HCT116 (cell line): ENCODE measurements around the gene FMOD. TPM values are rescaled to one million over a fixed set of nuclear protein-coding genes. Genes with fewer than 3 reads are reported as not detected.

Source experiments
- ATAC-seq: fragments of 200-7000 bp; cut with Tn5 transposase; 2 replicates; pipeline ENCODE4 v1.9.1; 2020; ENCODE audit warnings: mild to moderate bottlenecking, moderate library complexity
- BruUV-seq: library from RNA; stranded (reverse); fragments of 400-500 nt; replicated peaks from 2 replicates; lab custom pipeline; 2021; lab: Mats Ljungman, UMichigan
- CTCF ChIA-PET: fragments of 300-600 bp; sonication (Branson Sonifier 250); formaldehyde crosslinking; loops from one replicate; lab custom pipeline; 2021; ENCODE audit warnings: antibody characterized with exemption; lab: Charles Lee
- POLR2A ChIA-PET: fragments of 300-600, 350-600 bp; sonication (Branson Sonifier 250); formaldehyde crosslinking; loops from one replicate; lab custom pipeline; 2021; ENCODE audit warnings: antibody characterized with exemption; lab: Charles Lee
- RAD21 ChIA-PET, 2 experiments: fragments of 300-600 bp; sonication (Branson Sonifier 250); formaldehyde crosslinking; loops; one replicate each; lab custom pipeline; 2023; ENCODE audit warnings: low total read pairs in 2 of 2; ENCODE audit not compliant: uncharacterized antibody in 2 of 2, unreplicated experiment in 2 of 2, low non-redundant PET in 1 of 2; lab: Charles Lee
- DNase-seq: peaks from one replicate; pipeline ENCODE4 v3.0.0-alpha.2; 2010; ENCODE audit warnings: low read depth, low spot score
- H2AFZ ChIP-seq: fragments of 200-600 bp; shearing (Covaris generic), sonication (generic); 2 replicates; pipeline ENCODE4 v1.6.1; 2017; ENCODE audit warnings: low read depth, mixed run types, mixed read lengths, antibody characterized with exemption, low read length; ENCODE audit not compliant: poor library complexity, severe bottlenecking
- H3K27ac ChIP-seq: 2 replicates; pipeline ENCODE4 v1.5.1; 2012; ENCODE audit warnings: low read depth, low read length
- H3K27me3 ChIP-seq: fragments of 200-600 bp; sonication (generic); 2 replicates; pipeline ENCODE4 v1.6.1; 2016; ENCODE audit warnings: mixed run types, low read length, mixed read lengths; ENCODE audit not compliant: insufficient read depth
- H3K36me3 ChIP-seq, 2 experiments: fragments of 200-500 bp in 1 of 2; fragments of 200-600 bp in 1 of 2; sonication (Bioruptor generic) in 1 of 2; sonication (generic) in 1 of 2; 2 replicates each; pipeline versions ENCODE4 v1.5.1 to v1.6.1; 2014 to 2016; ENCODE audit warnings: low read length in 2 of 2, inconsistent platforms in 1 of 2, mixed read lengths in 1 of 2, mixed run types in 1 of 2; ENCODE audit not compliant: insufficient read depth in 2 of 2, control insufficient read depth in 1 of 2
- H3K4me1 ChIP-seq, 2 experiments: fragments of 200-600 bp in 1 of 2; sonication (generic) in 1 of 2; 2 replicates each; pipeline versions ENCODE4 v1.5.1 to v1.6.1; 2012 to 2017; ENCODE audit warnings: low read length in 2 of 2, inconsistent platforms in 1 of 2, mild to moderate bottlenecking in 1 of 2, mixed read lengths in 1 of 2, mixed run types in 1 of 2, moderate library complexity in 1 of 2; ENCODE audit not compliant: insufficient read depth in 2 of 2, control insufficient read depth in 1 of 2
- H3K4me2 ChIP-seq: fragments of 200-600 bp; sonication (generic); 2 replicates; pipeline ENCODE4 v1.6.1; 2017; ENCODE audit warnings: mixed run types, low read length, mixed read lengths
- H3K4me3 ChIP-seq, 2 experiments: fragments of 200-600 bp in 1 of 2; sonication (generic) in 1 of 2; replicated peaks in 1 of 2; 2 replicates each; pipeline ENCODE4 v1.5.1; 2011 to 2016; ENCODE audit warnings: low read length in 2 of 2, control low read depth in 1 of 2, low read depth in 1 of 2, mild to moderate bottlenecking in 1 of 2, mixed read lengths in 1 of 2, mixed run types in 1 of 2
- H3K79me2 ChIP-seq: fragments of 200-600 bp; sonication (generic); 2 replicates; pipeline ENCODE4 v1.6.1; 2017; ENCODE audit warnings: mild to moderate bottlenecking, mixed run types, low read length, moderate library complexity, mixed read lengths; ENCODE audit not compliant: insufficient read depth
- H3K9ac ChIP-seq: fragments of 200-600 bp; sonication (generic); 2 replicates; pipeline ENCODE4 v1.6.1; 2016; ENCODE audit warnings: low read length, mixed read lengths
- H3K9me2 ChIP-seq: fragments of 200-600 bp; sonication (generic), shearing (Covaris generic); 2 replicates; pipeline ENCODE4 v1.6.1; 2017; ENCODE audit warnings: mixed run types, mild to moderate bottlenecking, moderate library complexity; ENCODE audit not compliant: insufficient read depth
- H3K9me3 ChIP-seq, 2 experiments: fragments of 200-500 bp in 1 of 2; fragments of 200-600 bp in 1 of 2; sonication (Bioruptor generic) in 1 of 2; sonication (generic) in 1 of 2; 2 replicates each; pipeline ENCODE4 v1.6.1; 2014 to 2017; ENCODE audit warnings: low read length in 2 of 2, mixed read lengths in 2 of 2, inconsistent platforms in 1 of 2, low read depth in 1 of 2, mild to moderate bottlenecking in 1 of 2, mixed run types in 1 of 2, moderate library complexity in 1 of 2; ENCODE audit not compliant: control insufficient read depth in 1 of 2, insufficient read depth in 1 of 2
- H4K20me1 ChIP-seq: fragments of 200-600 bp; sonication (generic), shearing (Covaris generic); 2 replicates; pipeline ENCODE4 v1.6.1; 2017; ENCODE audit warnings: mixed run types, mild to moderate bottlenecking, moderate library complexity; ENCODE audit not compliant: insufficient read depth
- EZH2 ChIP-seq: fragments of 200-600 bp; sonication (generic); IDR thresholded peaks from 2 replicates; pipeline ENCODE4 v1.6.1; 2017; ENCODE audit warnings: antibody characterized with exemption, mixed run types
- JUND ChIP-seq: IDR thresholded peaks from 2 replicates; pipeline ENCODE4 v1.6.1; 2012
- SRF ChIP-seq: IDR thresholded peaks from 2 replicates; pipeline ENCODE4 v1.6.1; 2012; ENCODE audit warnings: low read depth
- TCF7L2 ChIP-seq: IDR thresholded peaks from 2 replicates; pipeline ENCODE4 v1.7.0; 2011; ENCODE audit warnings: borderline replicate concordance, inconsistent platforms; ENCODE audit not compliant: insufficient read depth, insufficient read length; ENCODE audit errors: extremely low read depth
- ZNF274 ChIP-seq: fragments of 200-500 bp; sonication (Bioruptor generic); IDR thresholded peaks from 2 replicates; pipeline ENCODE4 v1.6.1; 2014; ENCODE audit warnings: mild to moderate bottlenecking, low read depth, low read length, inconsistent platforms
- intact Hi-C: fragments of 100-400 bp; cut with micrococcal nuclease; formaldehyde crosslinking; loops from 2 replicates; pipeline ENCODE4 v1.10.0; 2022
- total RNA-seq: library from RNA; stranded (reverse); gene quantifications from one replicate; pipeline ENCODE4 v1.2.1, GENCODE V29; 2021; ENCODE audit not compliant: unreplicated experiment
- TF ChIP-seq, protein P1 (sequence below): IDR thresholded peaks from 2 replicates; pipeline ENCODE4 v1.6.1; 2012
- TF ChIP-seq, protein P2 (sequence below): IDR thresholded peaks from 2 replicates; pipeline ENCODE4 v1.6.1; 2011; ENCODE audit warnings: mild to moderate bottlenecking, low read length, moderate library complexity; ENCODE audit not compliant: insufficient replicate concordance; ENCODE audit errors: extremely low read depth
- TF ChIP-seq, protein P3 (sequence below), 3 experiments: fragments of 200-600 bp in 1 of 3; sonication (generic) in 1 of 3; IDR thresholded peaks in 2 of 3; conservative IDR thresholded peaks in 1 of 3; 2 replicates each; pipeline ENCODE4 v1.5.1; 2012 to 2017; ENCODE audit warnings: low read depth in 2 of 3, low read length in 2 of 3, antibody characterized with exemption in 1 of 3, borderline replicate concordance in 1 of 3, control low read depth in 1 of 3, mild to moderate bottlenecking in 1 of 3, mixed read lengths in 1 of 3, mixed run types in 1 of 3, moderate library complexity in 1 of 3; ENCODE audit not compliant: insufficient read depth in 1 of 3

Gene FMOD
- total RNA-seq, 1 experiment from 2014 or later = not detected

GRCh38 chr1:203390298-203390697, 39.4 kb upstream of the FMOD start:
- intact Hi-C loops = no loop called here
- ChIA-PET CTCF (no interaction called here), RAD21 (no interaction called here), POLR2A (no interaction called here)
- peaks cover 7% of the 10 kb centered on the region; the same call in 1 of the 2 replicates for H3K27me3 ChIP-seq
- H3K9ac ChIP-seq = no peak overlapping the region
- H3K4me1 ChIP-seq = no peaks in the 10 kb centered on the region
- no peak overlapping the region for H3K27ac ChIP-seq
- TF ChIP-seq, protein P1, sequence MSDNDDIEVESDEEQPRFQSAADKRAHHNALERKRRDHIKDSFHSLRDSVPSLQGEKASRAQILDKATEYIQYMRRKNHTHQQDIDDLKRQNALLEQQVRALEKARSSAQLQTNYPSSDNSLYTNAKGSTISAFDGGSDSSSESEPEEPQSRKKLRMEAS = no peak
- TF ChIP-seq TCF7L2 = no peak
- no peak for TF ChIP-seq JUND
- TF ChIP-seq, protein P2, sequence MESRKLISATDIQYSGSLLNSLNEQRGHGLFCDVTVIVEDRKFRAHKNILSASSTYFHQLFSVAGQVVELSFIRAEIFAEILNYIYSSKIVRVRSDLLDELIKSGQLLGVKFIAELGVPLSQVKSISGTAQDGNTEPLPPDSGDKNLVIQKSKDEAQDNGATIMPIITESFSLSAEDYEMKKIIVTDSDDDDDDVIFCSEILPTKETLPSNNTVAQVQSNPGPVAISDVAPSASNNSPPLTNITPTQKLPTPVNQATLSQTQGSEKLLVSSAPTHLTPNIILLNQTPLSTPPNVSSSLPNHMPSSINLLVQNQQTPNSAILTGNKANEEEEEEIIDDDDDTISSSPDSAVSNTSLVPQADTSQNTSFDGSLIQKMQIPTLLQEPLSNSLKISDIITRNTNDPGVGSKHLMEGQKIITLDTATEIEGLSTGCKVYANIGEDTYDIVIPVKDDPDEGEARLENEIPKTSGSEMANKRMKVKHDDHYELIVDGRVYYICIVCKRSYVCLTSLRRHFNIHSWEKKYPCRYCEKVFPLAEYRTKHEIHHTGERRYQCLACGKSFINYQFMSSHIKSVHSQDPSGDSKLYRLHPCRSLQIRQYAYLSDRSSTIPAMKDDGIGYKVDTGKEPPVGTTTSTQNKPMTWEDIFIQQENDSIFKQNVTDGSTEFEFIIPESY = no peak
- no peak for TF ChIP-seq SRF
- no peak for TF ChIP-seq EZH2
- TF ChIP-seq, protein P3, sequence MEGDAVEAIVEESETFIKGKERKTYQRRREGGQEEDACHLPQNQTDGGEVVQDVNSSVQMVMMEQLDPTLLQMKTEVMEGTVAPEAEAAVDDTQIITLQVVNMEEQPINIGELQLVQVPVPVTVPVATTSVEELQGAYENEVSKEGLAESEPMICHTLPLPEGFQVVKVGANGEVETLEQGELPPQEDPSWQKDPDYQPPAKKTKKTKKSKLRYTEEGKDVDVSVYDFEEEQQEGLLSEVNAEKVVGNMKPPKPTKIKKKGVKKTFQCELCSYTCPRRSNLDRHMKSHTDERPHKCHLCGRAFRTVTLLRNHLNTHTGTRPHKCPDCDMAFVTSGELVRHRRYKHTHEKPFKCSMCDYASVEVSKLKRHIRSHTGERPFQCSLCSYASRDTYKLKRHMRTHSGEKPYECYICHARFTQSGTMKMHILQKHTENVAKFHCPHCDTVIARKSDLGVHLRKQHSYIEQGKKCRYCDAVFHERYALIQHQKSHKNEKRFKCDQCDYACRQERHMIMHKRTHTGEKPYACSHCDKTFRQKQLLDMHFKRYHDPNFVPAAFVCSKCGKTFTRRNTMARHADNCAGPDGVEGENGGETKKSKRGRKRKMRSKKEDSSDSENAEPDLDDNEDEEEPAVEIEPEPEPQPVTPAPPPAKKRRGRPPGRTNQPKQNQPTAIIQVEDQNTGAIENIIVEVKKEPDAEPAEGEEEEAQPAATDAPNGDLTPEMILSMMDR (IDR thresholded peaks at IDR 0.05 in 2 of 3, conservative IDR thresholded peaks at IDR 0.05 in 1 of 3; ENCODE audit: borderline replicate concordance in 1 of 3, insufficient read depth in 1 of 3, low read depth in 2 of 3, low read length in 2 of 3) = no peak
- TF ChIP-seq ZNF274 = no peak
- H3K36me3 ChIP-seq = no peaks in the 10 kb centered on the region
- no peaks in the 10 kb centered on the region for H3K79me2 ChIP-seq
- no peaks in the 10 kb centered on the region for H4K20me1 ChIP-seq
- no peak overlapping the region for H3K4me2 ChIP-seq
- no peak for DNase-seq
- BruUV-seq = no TSS peak
- no peak for ATAC-seq
- no peak overlapping the region for H2AFZ ChIP-seq
- H3K9me2 ChIP-seq = no peaks in the 10 kb centered on the region
- no peak overlapping the region for H3K4me3 ChIP-seq
- no peaks in the 10 kb centered on the region for H3K9me3 ChIP-seq
